ENCODE results near the gene NECTIN1. TPM values are rescaled to one million over a fixed set of nuclear protein-coding genes. Genes with fewer than 3 reads are reported as not detected.
A peak's percentile ranks its signal among the peaks of the same experiment; 100 is the strongest.

NECTIN1 gene
- total RNA-seq, 1 donor from 2014 or later: 85.3 TPM

DNA sequence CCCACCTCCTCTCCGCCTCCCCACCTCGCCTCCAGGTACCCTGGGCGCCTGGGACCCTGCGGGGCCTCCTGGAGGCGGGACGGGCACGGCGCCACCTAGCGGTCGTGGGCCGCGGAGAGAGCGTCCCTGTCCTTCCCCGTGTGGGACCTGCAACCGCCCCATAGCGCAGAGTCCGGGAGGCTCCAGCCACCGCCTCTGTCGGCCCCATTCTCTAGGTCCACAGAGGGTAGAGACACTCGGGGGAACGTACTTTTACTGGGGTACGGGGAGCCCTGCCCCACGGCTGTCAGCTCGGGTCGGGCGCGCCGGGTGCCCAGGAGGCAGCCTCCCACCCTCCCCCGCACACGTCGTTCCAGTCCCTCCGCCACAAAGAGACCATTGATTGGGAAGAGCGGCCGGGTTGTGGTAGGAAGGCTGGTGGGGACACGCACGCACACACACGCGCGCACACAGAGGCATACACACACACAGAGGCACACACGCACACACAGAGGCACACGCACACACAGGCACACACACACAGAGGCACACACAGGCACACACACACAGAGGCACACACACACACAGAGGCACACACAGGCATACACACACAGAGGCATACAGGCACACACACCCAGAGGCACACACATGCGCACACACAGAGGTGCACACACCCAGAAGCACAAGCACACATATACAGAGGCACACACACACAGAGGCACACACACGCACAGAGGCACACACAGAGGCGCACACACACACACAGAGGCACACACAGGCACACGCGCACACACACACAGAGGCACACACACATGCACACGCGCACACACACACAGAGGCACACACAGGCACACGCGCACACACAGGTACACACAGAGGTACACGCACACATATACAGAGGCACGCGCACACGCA lies 12.6 kb upstream of the NECTIN1 start:
- Histone ChIP-seq H3K36me3 (ENCODE audit: control insufficient read depth, insufficient read depth, low read length) (no peaks in the 10 kb centered on the region), H3K27me3 (ENCODE audit: control insufficient read depth, insufficient read depth, low read length) (peaks cover 4% of the 10 kb centered on the region), H3K4me3 (ENCODE audit: low read depth, low read length) (no peak overlapping the region)
- DNase-seq (ENCODE audit: low read depth): no peak
- FAIRE-seq: peak; percentile 32
- TF ChIP-seq, protein P1, sequence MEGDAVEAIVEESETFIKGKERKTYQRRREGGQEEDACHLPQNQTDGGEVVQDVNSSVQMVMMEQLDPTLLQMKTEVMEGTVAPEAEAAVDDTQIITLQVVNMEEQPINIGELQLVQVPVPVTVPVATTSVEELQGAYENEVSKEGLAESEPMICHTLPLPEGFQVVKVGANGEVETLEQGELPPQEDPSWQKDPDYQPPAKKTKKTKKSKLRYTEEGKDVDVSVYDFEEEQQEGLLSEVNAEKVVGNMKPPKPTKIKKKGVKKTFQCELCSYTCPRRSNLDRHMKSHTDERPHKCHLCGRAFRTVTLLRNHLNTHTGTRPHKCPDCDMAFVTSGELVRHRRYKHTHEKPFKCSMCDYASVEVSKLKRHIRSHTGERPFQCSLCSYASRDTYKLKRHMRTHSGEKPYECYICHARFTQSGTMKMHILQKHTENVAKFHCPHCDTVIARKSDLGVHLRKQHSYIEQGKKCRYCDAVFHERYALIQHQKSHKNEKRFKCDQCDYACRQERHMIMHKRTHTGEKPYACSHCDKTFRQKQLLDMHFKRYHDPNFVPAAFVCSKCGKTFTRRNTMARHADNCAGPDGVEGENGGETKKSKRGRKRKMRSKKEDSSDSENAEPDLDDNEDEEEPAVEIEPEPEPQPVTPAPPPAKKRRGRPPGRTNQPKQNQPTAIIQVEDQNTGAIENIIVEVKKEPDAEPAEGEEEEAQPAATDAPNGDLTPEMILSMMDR (IDR thresholded peaks at IDR 0.05; ENCODE audit: insufficient read depth, low read length, severe bottlenecking): peak; percentile 91

DNA sequence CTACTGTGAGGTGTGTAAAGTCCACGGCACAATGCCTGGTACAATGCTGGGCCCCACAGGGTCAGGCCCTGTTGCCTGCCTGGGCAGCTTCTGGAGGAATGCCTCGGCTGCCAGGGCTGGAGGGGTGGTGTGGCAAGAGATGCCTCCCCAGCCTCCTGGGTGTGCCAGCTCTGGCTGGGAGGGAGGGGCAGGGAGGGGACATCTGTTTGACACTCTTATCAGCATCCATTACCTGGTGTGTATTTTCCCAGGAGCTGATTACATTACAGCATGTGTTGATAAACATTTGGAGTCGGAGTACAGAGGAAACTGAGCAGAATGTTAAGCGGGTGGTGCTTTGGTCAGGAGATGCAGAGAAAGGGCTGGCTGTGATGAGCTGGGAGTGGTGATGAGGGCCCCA lies 11.0 kb upstream of the NECTIN1 start:
- TF ChIP-seq, protein P1 (IDR thresholded peaks at IDR 0.05; ENCODE audit: insufficient read depth, low read length, severe bottlenecking): no peak
- Histone ChIP-seq H3K36me3 (ENCODE audit: control insufficient read depth, insufficient read depth, low read length) (no peaks in the 10 kb centered on the region), H3K4me3 (ENCODE audit: low read depth, low read length) (no peak overlapping the region), H3K27me3 (ENCODE audit: control insufficient read depth, insufficient read depth, low read length) (peaks cover 4% of the 10 kb centered on the region)
- no peak for DNase-seq (ENCODE audit: low read depth)
- FAIRE-seq: no peak

DNA sequence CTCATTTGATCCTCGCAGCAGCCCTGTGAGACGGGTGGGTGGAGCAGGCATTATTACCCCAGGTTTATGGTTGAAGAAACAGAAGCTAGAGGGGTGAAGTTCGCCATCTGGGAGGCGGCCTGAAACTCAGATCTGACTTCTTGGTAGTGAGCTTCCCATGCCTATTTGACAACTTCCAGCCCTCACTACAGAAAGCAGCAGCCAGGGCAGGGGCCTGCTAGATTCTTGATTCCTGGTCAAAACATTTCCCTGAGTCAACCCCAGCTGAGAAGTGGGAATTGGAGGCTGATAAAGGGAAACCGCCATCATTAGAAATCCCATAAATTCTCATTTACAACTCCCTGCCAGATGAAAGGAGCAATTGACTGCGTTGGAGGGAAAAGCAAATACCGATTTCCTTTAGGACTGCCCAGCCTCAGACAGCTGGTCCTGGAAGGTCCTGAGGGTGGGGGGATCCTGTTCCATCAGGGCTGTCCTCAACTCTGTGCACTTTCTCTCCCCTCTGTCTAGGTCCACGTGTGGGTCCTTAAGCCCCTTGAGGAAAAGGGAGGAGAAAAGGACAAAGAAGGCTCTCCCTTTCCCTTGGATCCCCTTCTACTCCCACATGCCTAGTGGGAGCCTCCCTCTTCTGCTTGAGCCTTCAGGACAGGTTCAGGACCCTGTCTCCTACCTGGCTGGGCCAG lies 10.2 kb upstream of the NECTIN1 start:
- TF ChIP-seq, protein P1 (IDR thresholded peaks at IDR 0.05; ENCODE audit: insufficient read depth, low read length, severe bottlenecking): no peak
- no peak overlapping the region for H3K4me3 ChIP-seq (ENCODE audit: low read depth, low read length)
- H3K27me3 ChIP-seq (ENCODE audit: control insufficient read depth, insufficient read depth, low read length): peaks cover 4% of the 10 kb centered on the region
- FAIRE-seq (no peak), DNase-seq (ENCODE audit: low read depth) (no peak)
- H3K36me3 ChIP-seq (ENCODE audit: control insufficient read depth, insufficient read depth, low read length): no peaks in the 10 kb centered on the region

DNA sequence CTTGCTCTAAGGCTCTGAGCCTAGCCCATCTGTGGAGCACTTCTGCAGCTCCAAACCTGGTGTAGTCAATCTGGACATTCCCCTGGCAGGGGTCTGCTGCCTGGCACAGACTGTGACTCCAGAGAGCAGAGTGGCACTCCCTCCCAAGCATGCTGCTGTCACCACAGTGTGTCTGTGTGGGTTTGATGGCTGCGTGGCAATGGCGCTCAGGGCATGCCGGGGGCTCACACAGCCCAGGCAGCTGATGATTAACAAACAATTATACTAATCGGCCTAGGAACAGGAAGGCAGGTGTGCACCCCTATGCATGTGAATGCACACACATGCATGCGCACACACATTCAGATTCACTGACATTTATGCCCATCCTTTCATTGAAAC lies 9.0 kb upstream of the NECTIN1 start:
- Histone ChIP-seq H3K36me3 (ENCODE audit: control insufficient read depth, insufficient read depth, low read length) (no peaks in the 10 kb centered on the region), H3K27me3 (ENCODE audit: control insufficient read depth, insufficient read depth, low read length) (peaks cover 2% of the 10 kb centered on the region), H3K4me3 (ENCODE audit: low read depth, low read length) (no peak overlapping the region)
- TF ChIP-seq, protein P1 (IDR thresholded peaks at IDR 0.05; ENCODE audit: insufficient read depth, low read length, severe bottlenecking): no peak
- FAIRE-seq: no peak
- no peak for DNase-seq (ENCODE audit: low read depth)

DNA sequence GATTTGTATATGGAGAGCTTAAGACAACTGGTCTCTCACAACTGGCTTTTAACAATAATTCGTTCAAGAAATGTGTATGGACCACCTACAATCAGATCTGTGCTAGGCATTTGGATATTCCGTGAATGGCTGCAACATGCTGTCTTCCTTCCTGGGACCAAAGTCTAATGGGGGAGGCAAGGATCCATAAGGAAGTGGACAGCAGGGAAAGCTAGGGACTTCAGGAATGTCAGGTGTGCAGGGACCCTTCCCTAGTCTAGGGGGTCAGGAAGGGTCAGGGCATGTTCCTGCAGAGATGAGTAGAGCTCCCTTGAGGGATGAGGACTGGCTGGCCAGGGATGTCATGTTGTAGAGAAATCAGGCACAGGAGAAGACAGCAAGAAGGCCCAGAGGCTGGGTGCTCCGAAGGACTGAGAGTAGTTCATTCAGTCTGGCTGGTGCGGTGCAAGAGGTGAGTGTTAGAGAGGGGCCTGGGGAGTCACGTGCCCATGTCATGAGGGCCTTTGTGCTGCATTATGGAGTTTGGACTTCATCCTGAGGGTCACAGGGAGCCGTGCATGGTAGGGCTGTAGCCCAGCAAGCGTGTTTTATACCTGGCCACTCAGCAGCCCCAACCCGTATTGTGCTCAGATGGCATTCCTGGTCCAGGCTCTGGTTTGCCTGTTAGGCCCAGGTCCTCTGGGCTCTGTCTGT lies 8.5 kb upstream of the NECTIN1 start:
- Histone ChIP-seq H3K27me3 (ENCODE audit: control insufficient read depth, insufficient read depth, low read length) (peaks cover 2% of the 10 kb centered on the region), H3K4me3 (ENCODE audit: low read depth, low read length) (no peak overlapping the region), H3K36me3 (ENCODE audit: control insufficient read depth, insufficient read depth, low read length) (no peaks in the 10 kb centered on the region)
- TF ChIP-seq, protein P1 (IDR thresholded peaks at IDR 0.05; ENCODE audit: insufficient read depth, low read length, severe bottlenecking): no peak
- FAIRE-seq (no peak), DNase-seq (ENCODE audit: low read depth) (no peak)
